Gastrocnemius medialis (tissue), 4 donors: Measurements from ENCODE around the gene MAP7D2. TPM values are rescaled to one million over a fixed set of nuclear protein-coding genes. Genes with fewer than 3 reads are reported as not detected.
A peak's percentile ranks its signal among the peaks of the same experiment; 100 is the strongest.

ENCODE experiments used
- ATAC-seq, 2 donors: fragments of 150-250 bp; one replicate each; pipeline ENCODE4 v1.9.1; 2016
- DNase-seq, 2 donors: peaks; one replicate each; pipeline ENCODE4 v3.0.0-alpha.2; 2019
- H3K27ac ChIP-seq, 4 donors: fragments of 200-600 bp; sonication (generic); 1 replicate in 1 of 4; 2 replicates in 3 of 4; pipeline ENCODE4 v1.5.1; 2016 to 2018; ENCODE audit warnings: mild to moderate bottlenecking in 2 of 4, moderate library complexity in 1 of 4
- H3K27me3 ChIP-seq, 3 donors: fragments of 200-600 bp; sonication (generic) in 2 of 3; 1 replicate in 1 of 3; 2 replicates in 2 of 3; pipeline versions ENCODE4 v1.5.1 to v1.6.0; 2016 to 2019; ENCODE audit warnings: mild to moderate bottlenecking in 1 of 3, moderate library complexity in 1 of 3
- H3K36me3 ChIP-seq, 2 donors: fragments of 200-600 bp; sonication (generic) in 1 of 2; one replicate each; pipeline ENCODE4 v1.5.1; 2017 to 2018
- H3K4me1 ChIP-seq, 2 donors: fragments of 200-600 bp; sonication (generic) in 1 of 2; one replicate each; pipeline ENCODE4 v1.5.1; 2016 to 2017; ENCODE audit warnings: mild to moderate bottlenecking in 2 of 2
- H3K4me3 ChIP-seq, 4 donors: fragments of 200-600 bp; sonication (generic) in 3 of 4; 1 replicate in 1 of 4; 2 replicates in 3 of 4; pipeline ENCODE4 v1.5.1; 2016 to 2019; ENCODE audit warnings: mild to moderate bottlenecking in 2 of 4
- H3K9me3 ChIP-seq, 3 donors: fragments of 200-600 bp; sonication (generic) in 2 of 3; 1 replicate in 1 of 3; 2 replicates in 2 of 3; pipeline ENCODE4 v1.5.1; 2016 to 2019
- CTCF ChIP-seq, 5 experiments: fragments of 450-650 bp in 3 of 5; fragments of 200-600 bp in 2 of 5; sonication (generic) in 2 of 5; IDR thresholded peaks in 4 of 5; conservative IDR thresholded peaks in 1 of 5; 1 replicate in 4 of 5; 2 replicates in 1 of 5; pipeline ENCODE4 v1.5.1; 2016 to 2019; ENCODE audit warnings: antibody characterized with exemption in 5 of 5, mild to moderate bottlenecking in 3 of 5, moderate library complexity in 3 of 5
- POLR2A ChIP-seq, 2 donors: fragments of 450-650 bp; IDR thresholded peaks; one replicate each; pipeline ENCODE4 v1.6.1; 2017; ENCODE audit warnings: antibody characterized with exemption in 2 of 2, mild to moderate bottlenecking in 2 of 2, moderate library complexity in 2 of 2
- in situ Hi-C, 4 donors: fragments of 200-750 bp; cut with MboI; loops; one replicate each; pipeline versions ENCODE4 v1.15.0 to v1.8.0; 2017; ENCODE audit warnings: low sequenced_read_pairs in 4 of 4
- intact Hi-C: fragments of 100-400 bp; cut with DNase I; formaldehyde crosslinking; loops from one replicate; pipeline ENCODE4 v1.15.1; 2023; ENCODE audit warnings: low total_unique reads
- total RNA-seq, 4 donors: library from RNA; depleted of rRNA; stranded (reverse); fragments of >200 nt; gene quantifications; one replicate each; pipeline versions ENCODE4 v1.1.0 to v1.2.3, GENCODE V29; 2016

MAP7D2 gene
- total RNA-seq, 4 donors from 2014 or later: 0.13 to 0.51 (median 0.47) TPM; not detected in 1

- Histone ChIP-seq H3K36me3 (peaks cover 0 to 7% of the 10 kb centered on the region in 2 donors), H3K9me3 (no peaks in the 10 kb centered on the region), H3K4me1 (no peaks in the 10 kb centered on the region), H3K27me3 (no peaks in the 10 kb centered on the region), H3K27ac (no peak overlapping the region), H3K4me3 (no peak overlapping the region)
- ATAC-seq: no peak
- DNase-seq: no peak
- intact Hi-C loops (loop anchor here (10.0 kb wide), 1 partner anchor 297 kb away; no protein-coding TSS in a partner anchor), in situ Hi-C loops (no loop called here)
- TF ChIP-seq CTCF (IDR thresholded peaks at IDR 0.05 in 4 of 5, conservative IDR thresholded peaks at IDR 0.05 in 1 of 5) (no peak), POLR2A (IDR thresholded peaks at IDR 0.05) (no peak)
Observed at GRCh38 chrX:20147561-20147960, 30.9 kb upstream of the MAP7D2 start.

GRCh38 chrX:20144491-20144890, 27.8 kb upstream of the MAP7D2 start:
- no peak overlapping the region for H3K4me3 ChIP-seq
- peaks cover 8 to 12% of the 10 kb centered on the region in 2 donors for H3K4me1 ChIP-seq
- in situ Hi-C loops (no loop called here), intact Hi-C loops (loop anchor here (5.0 to 10.0 kb wide), 3 partner anchors 73 to 300 kb away; partner anchors contain the start of gene RPS6KA3)
- no peaks in the 10 kb centered on the region for H3K36me3 ChIP-seq
- ATAC-seq (no peak), DNase-seq (no peak)
- TF ChIP-seq POLR2A (IDR thresholded peaks at IDR 0.05): no peak
- TF ChIP-seq CTCF (IDR thresholded peaks at IDR 0.05 in 4 of 5, conservative IDR thresholded peaks at IDR 0.05 in 1 of 5): no peak
- no peaks in the 10 kb centered on the region for H3K9me3 ChIP-seq
- H3K27me3 ChIP-seq: no peaks in the 10 kb centered on the region
- H3K27ac ChIP-seq: no peak overlapping the region

- in situ Hi-C loops (no loop called here), intact Hi-C loops (loop anchor here (5.0 to 10.0 kb wide), 3 partner anchors 74 to 301 kb away; partner anchors contain the start of gene RPS6KA3)
- no peak for DNase-seq
- Histone ChIP-seq H3K9me3 (no peaks in the 10 kb centered on the region), H3K27me3 (no peaks in the 10 kb centered on the region), H3K27ac (peak overlapping the region in 2 of 4 donors; percentile 87 to 95), H3K36me3 (peaks cover 0 to 8% of the 10 kb centered on the region in 2 donors), H3K4me3 (no peak overlapping the region), H3K4me1 (peaks cover 13 to 21% of the 10 kb centered on the region in 2 donors)
- TF ChIP-seq CTCF (IDR thresholded peaks at IDR 0.05 in 4 of 5, conservative IDR thresholded peaks at IDR 0.05 in 1 of 5) (no peak), POLR2A (IDR thresholded peaks at IDR 0.05) (no peak)
- ATAC-seq: no peak
Observed at GRCh38 chrX:20143561-20143960, 26.9 kb upstream of the MAP7D2 start.

- Histone ChIP-seq H3K4me3 (no peak overlapping the region), H3K4me1 (peaks cover 13 to 21% of the 10 kb centered on the region in 2 donors), H3K27me3 (no peaks in the 10 kb centered on the region), H3K9me3 (no peaks in the 10 kb centered on the region), H3K36me3 (peaks cover 2 to 12% of the 10 kb centered on the region in 2 donors), H3K27ac (peak overlapping the region; percentile 83 to 97 (median 91))
- TF ChIP-seq CTCF (IDR thresholded peaks at IDR 0.05 in 4 of 5, conservative IDR thresholded peaks at IDR 0.05 in 1 of 5) (no peak), POLR2A (IDR thresholded peaks at IDR 0.05) (no peak)
- intact Hi-C loops: loop anchor here (5.0 to 10.0 kb wide), 3 partner anchors 74 to 302 kb away; partner anchors contain the start of gene RPS6KA3
- DNase-seq (no peak), ATAC-seq (no peak)
- in situ Hi-C loops: no loop called here
Observed at GRCh38 chrX:20143111-20143510, 26.4 kb upstream of the MAP7D2 start.
